IMR-90 (cell line): Measurements from ENCODE around the gene AGT. TPM values are rescaled to one million over a fixed set of nuclear protein-coding genes. Genes with fewer than 3 reads are reported as not detected.

Source experiments
- ATAC-seq: fragments of 200-7000 bp; cut with Tn5 transposase; 2 replicates; pipeline ENCODE4 v1.9.1; 2020; ENCODE audit warnings: low read depth, mild to moderate bottlenecking, moderate library complexity
- BruUV-seq: library from RNA; stranded (reverse); fragments of 400-500 nt; replicated peaks from 2 replicates; lab custom pipeline; 2021; lab: Mats Ljungman, UMichigan
- CTCF ChIA-PET: fragments of 300-600 bp; formaldehyde crosslinking; extraction: SDS; loops from one replicate; lab custom pipeline; 2021; ENCODE audit warnings: antibody characterized with exemption; lab: Yijun Ruan, JAX
- POLR2A ChIA-PET: fragments of 300-600 bp; sonication (Branson Sonifier 250); formaldehyde crosslinking; loops from one replicate; lab custom pipeline; 2022; ENCODE audit warnings: antibody characterized with exemption; ENCODE audit not compliant: unreplicated experiment; lab: Charles Lee
- DNase-seq: peaks from one replicate; pipeline ENCODE4 v3.0.0; 2013
- H2AFZ ChIP-seq: replicated peaks from 2 replicates; pipeline ENCODE3; 2013; ENCODE audit warnings: low read length, mild to moderate bottlenecking; ENCODE audit not compliant: poor library complexity
- H2AK5ac ChIP-seq: 2 replicates; pipeline ENCODE4 v1.6.1; 2013; ENCODE audit warnings: low read depth, low read length, inconsistent platforms
- H2AK9ac ChIP-seq: replicated peaks from 2 replicates; pipeline ENCODE3; 2013; ENCODE audit warnings: mild to moderate bottlenecking, low read depth, low read length, moderate library complexity; ENCODE audit not compliant: poor library complexity
- H2BK120ac ChIP-seq: 2 replicates; pipeline ENCODE4 v1.6.1; 2013; ENCODE audit warnings: low read depth, low read length, inconsistent platforms
- H2BK15ac ChIP-seq: 3 replicates; pipeline ENCODE4 v1.6.1; 2013; ENCODE audit warnings: low read depth, low read length, inconsistent platforms
- H2BK20ac ChIP-seq: 2 replicates; pipeline ENCODE4 v1.6.1; 2013; ENCODE audit warnings: low read depth, mild to moderate bottlenecking, inconsistent platforms, low read length, moderate library complexity
- H2BK5ac ChIP-seq: 2 replicates; pipeline ENCODE4 v1.6.1; 2013; ENCODE audit warnings: mild to moderate bottlenecking, low read depth, low read length, inconsistent platforms; ENCODE audit not compliant: poor library complexity, severe bottlenecking
- H3K14ac ChIP-seq: replicated peaks from 2 replicates; pipeline ENCODE4 v1.6.1; 2013; ENCODE audit warnings: low read depth, low read length, inconsistent platforms
- H3K18ac ChIP-seq: 2 replicates; pipeline ENCODE4 v1.6.1; 2013; ENCODE audit warnings: low read depth, low read length, control low read depth
- H3K23ac ChIP-seq: 2 replicates; pipeline ENCODE4 v1.6.1; 2013; ENCODE audit warnings: low read depth, low read length, inconsistent platforms
- H3K27ac ChIP-seq: 2 replicates; pipeline ENCODE4 v1.5.1; 2013; ENCODE audit warnings: mild to moderate bottlenecking, control low read depth, low read length; ENCODE audit not compliant: insufficient read depth
- H3K27me3 ChIP-seq: 2 replicates; pipeline ENCODE4 v1.6.1; 2013; ENCODE audit warnings: low read length; ENCODE audit not compliant: control insufficient read depth, insufficient read depth
- H3K36me3 ChIP-seq: 2 replicates; pipeline ENCODE4 v1.6.1; 2013; ENCODE audit warnings: low read length, mixed read lengths; ENCODE audit not compliant: control insufficient read depth, insufficient read depth
- H3K4ac ChIP-seq: 2 replicates; pipeline ENCODE4 v1.6.1; 2013; ENCODE audit warnings: low read depth, low read length, inconsistent platforms
- H3K4me1 ChIP-seq: 2 replicates; pipeline ENCODE4 v1.6.1; 2013; ENCODE audit warnings: low read length, mixed read lengths; ENCODE audit not compliant: control insufficient read depth, insufficient read depth
- H3K4me2 ChIP-seq: 2 replicates; pipeline ENCODE4 v1.6.1; 2013; ENCODE audit warnings: low read depth, mild to moderate bottlenecking, control low read depth, low read length, moderate library complexity
- H3K4me3 ChIP-seq: 2 replicates; pipeline ENCODE4 v1.5.1; 2013; ENCODE audit warnings: low read depth, mild to moderate bottlenecking, control low read depth, low read length, moderate library complexity; ENCODE audit not compliant: insufficient read depth
- H3K56ac ChIP-seq: 2 replicates; pipeline ENCODE4 v1.6.1; 2013; ENCODE audit warnings: low read length, inconsistent platforms; ENCODE audit not compliant: insufficient read depth; ENCODE audit errors: extremely low read depth
- H3K79me1 ChIP-seq, 2 experiments: 2 replicates each; pipeline ENCODE4 v1.6.1; 2013; ENCODE audit warnings: low read length in 2 of 2, inconsistent platforms in 1 of 2, low read depth in 1 of 2
- H3K9ac ChIP-seq: 2 replicates; pipeline ENCODE4 v1.6.1; 2013; ENCODE audit warnings: low read depth, low read length, control low read depth
- H3K9me1 ChIP-seq: 2 replicates; pipeline ENCODE4 v1.6.1; 2013; ENCODE audit warnings: low read length, inconsistent platforms; ENCODE audit not compliant: insufficient read depth
- H3K9me3 ChIP-seq: 2 replicates; pipeline ENCODE4 v1.6.1; 2013; ENCODE audit warnings: low read length; ENCODE audit not compliant: control insufficient read depth, insufficient read depth
- H4K20me1 ChIP-seq: 2 replicates; pipeline ENCODE4 v1.6.1; 2013; ENCODE audit warnings: low read length, inconsistent platforms; ENCODE audit not compliant: insufficient read depth
- H4K5ac ChIP-seq: 2 replicates; pipeline ENCODE4 v1.6.1; 2013; ENCODE audit warnings: mild to moderate bottlenecking, low read depth, low read length, control low read depth
- H4K8ac ChIP-seq, 2 experiments: 2 replicates each; pipeline ENCODE4 v1.6.1; 2013; ENCODE audit warnings: low read depth in 2 of 2, low read length in 2 of 2, control low read depth in 1 of 2, inconsistent platforms in 1 of 2
- H4K91ac ChIP-seq: 2 replicates; pipeline ENCODE4 v1.6.1; 2013; ENCODE audit warnings: low read depth, low read length, inconsistent platforms; ENCODE audit not compliant: insufficient read depth
- BHLHE40 ChIP-seq: fragments of 150-350 bp; IDR thresholded peaks from 2 replicates; pipeline ENCODE4 v1.6.1; 2016; ENCODE audit warnings: mild to moderate bottlenecking, low read depth, low read length
- CEBPB ChIP-seq: IDR thresholded peaks from 2 replicates; pipeline ENCODE4 v1.6.1; 2012; ENCODE audit warnings: low read depth, low read length, improper control_type of control experiment
- CHD1 ChIP-seq: IDR thresholded peaks from 2 replicates; pipeline ENCODE4 v1.6.1; 2012; ENCODE audit warnings: low read depth, low read length, improper control_type of control experiment
- CTCF ChIP-seq: conservative IDR thresholded peaks from 2 replicates; pipeline ENCODE4 v1.5.1; 2012; ENCODE audit warnings: mild to moderate bottlenecking, low read depth, low read length, improper control_type of control experiment
- MAFK ChIP-seq: IDR thresholded peaks from 2 replicates; pipeline ENCODE4 v1.6.1; 2012; ENCODE audit warnings: low read depth, low read length, improper control_type of control experiment
- MAZ ChIP-seq: IDR thresholded peaks from 2 replicates; pipeline ENCODE4 v1.6.1; 2012; ENCODE audit warnings: low read depth, mild to moderate bottlenecking, low read length, improper control_type of control experiment, moderate library complexity, borderline replicate concordance
- MXI1 ChIP-seq: IDR thresholded peaks from 2 replicates; pipeline ENCODE4 v1.6.1; 2012; ENCODE audit warnings: low read depth, mild to moderate bottlenecking, low read length, moderate library complexity, borderline replicate concordance
- NFE2L2 ChIP-seq: fragments of 150-350 bp; IDR thresholded peaks from 2 replicates; pipeline ENCODE4 v1.6.1; 2016; ENCODE audit warnings: low read depth, mild to moderate bottlenecking, low read length
- POLR2A ChIP-seq: IDR thresholded peaks from 2 replicates; pipeline ENCODE4 v1.6.1; 2012; ENCODE audit warnings: mild to moderate bottlenecking, low read depth, low read length
- RAD21 ChIP-seq: IDR thresholded peaks from 2 replicates; pipeline ENCODE4 v1.6.1; 2012; ENCODE audit warnings: low read length, improper control_type of control experiment
- RCOR1 ChIP-seq: IDR thresholded peaks from 2 replicates; pipeline ENCODE4 v1.6.1; 2012; ENCODE audit warnings: mild to moderate bottlenecking, low read length, improper control_type of control experiment; ENCODE audit not compliant: insufficient replicate concordance
- SMC3 ChIP-seq: fragments of 150-350 bp; IDR thresholded peaks from 2 replicates; pipeline ENCODE4 v1.6.1; 2016; ENCODE audit warnings: low read depth, mild to moderate bottlenecking, antibody characterized with exemption, low read length, moderate library complexity
- WGBS, 2 experiments: methylation state at CpG; one replicate each; pipeline versions ENCODE4 v1.1.5 to v1.1.7; 2013; ENCODE audit warnings: missing lambda C conversion rate in 2 of 2; ENCODE audit not compliant: insufficient read length in 1 of 2; ENCODE audit errors: extremely low coverage in 2 of 2; 5-methylcytosine and 5-hydroxymethylcytosine counted together
- dilution Hi-C: fragments of 300-500 bp; cut with HindIII; formaldehyde crosslinking; loops from one replicate; pipeline ENCODE4 v1.14.3; 2018; ENCODE audit warnings: low sequenced_read_pairs; ENCODE audit not compliant: unreplicated experiment
- in situ Hi-C: fragments of 300-500 bp; cut with MboI; formaldehyde crosslinking; loops from 3 replicates; pipeline ENCODE4 v1.14.3; 2019; ENCODE audit warnings: low sequenced_read_pairs, inconsistent platforms, mixed read lengths
- intact Hi-C: fragments of 100-400 bp; cut with micrococcal nuclease; formaldehyde crosslinking; loops from 2 replicates; pipeline ENCODE4 v1.10.0; 2022
- polyA plus RNA-seq, 3 experiments: library from polyadenylated mRNA; depleted of rRNA; stranded (reverse); fragments of >200 nt; gene quantifications; 2 replicates each; pipeline ENCODE4 v1.2.3, GENCODE V29; 2012; ENCODE audit warnings: low replicate concordance in 1 of 3
- total RNA-seq: library from RNA; depleted of rRNA; stranded (reverse); fragments of >200 nt; gene quantifications from 2 replicates; pipeline ENCODE4 v1.2.3, GENCODE V29; 2012
- TF ChIP-seq, protein P1 (sequence below): fragments of 150-350 bp; IDR thresholded peaks from 2 replicates; pipeline ENCODE4 v1.6.1; 2016; ENCODE audit warnings: low read depth, mild to moderate bottlenecking, low read length, moderate library complexity, borderline replicate concordance
- TF ChIP-seq, protein P2 (sequence below): fragments of 150-350 bp; IDR thresholded peaks from 2 replicates; pipeline ENCODE4 v1.6.1; 2017; ENCODE audit warnings: mild to moderate bottlenecking, antibody characterized with exemption, low read length, low read depth

AGT gene
- total and polyA plus RNA-seq, 2 of the 4 experiments (the other 2 are of a cell fraction), result 0.18 to 0.34 TPM

DNA sequence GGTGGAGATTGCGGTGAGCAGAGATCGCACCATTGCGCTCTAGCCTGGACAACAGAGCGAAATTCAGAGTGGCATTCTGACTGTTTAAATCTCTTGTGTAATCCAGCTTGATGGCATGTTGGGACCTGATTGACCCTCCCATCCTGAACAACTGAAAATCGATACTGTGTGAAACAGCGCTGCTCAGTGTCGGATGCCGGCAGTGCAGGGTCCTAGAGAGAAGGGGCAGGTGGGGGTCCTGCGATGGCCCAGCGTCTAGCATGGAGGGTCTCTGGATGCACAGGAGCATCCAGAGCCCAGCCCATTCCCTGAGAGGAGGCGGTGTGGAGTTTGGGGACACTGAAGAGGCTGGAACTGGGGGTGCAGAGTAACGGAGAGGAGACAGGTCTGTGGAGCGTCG lies 15.8 kb downstream of the AGT start:
- Histone ChIP-seq H3K9me3 (no peaks in the 10 kb centered on the region), H3K36me3 (peaks cover 12% of the 10 kb centered on the region), H3K4me1 (peaks cover 2% of the 10 kb centered on the region; the same call in 1 of the 2 replicates), H4K5ac (no peak overlapping the region), H3K4me3 (no peak overlapping the region), H3K79me1 (no peaks in the 10 kb centered on the region), H3K4me2 (no peak overlapping the region), H3K9ac (no peak overlapping the region), H2AK5ac (no peak overlapping the region), H3K56ac (no peak overlapping the region), H4K8ac (no peak overlapping the region), H2BK120ac (no peak overlapping the region), H3K23ac (no peak overlapping the region), H2AFZ (peak overlapping the region; percentile 58), H3K9me1 (no peaks in the 10 kb centered on the region), H3K18ac (no peak overlapping the region), H3K14ac (no peak overlapping the region), H3K27ac (no peak overlapping the region), H3K4ac (no peak overlapping the region), H4K20me1 (no peaks in the 10 kb centered on the region; the same call in 1 of the 2 replicates), H2BK15ac (no peak overlapping the region), H3K27me3 (peaks cover 2% of the 10 kb centered on the region), H2BK5ac (no peak overlapping the region), H4K91ac (no peak overlapping the region), H2BK20ac (no peak overlapping the region), H2AK9ac (no peak overlapping the region)
- no peak for TF ChIP-seq SMC3
- TF ChIP-seq CHD1, result no peak
- TF ChIP-seq CEBPB, result no peak
- TF ChIP-seq NFE2L2, result no peak
- TF ChIP-seq, protein P1, sequence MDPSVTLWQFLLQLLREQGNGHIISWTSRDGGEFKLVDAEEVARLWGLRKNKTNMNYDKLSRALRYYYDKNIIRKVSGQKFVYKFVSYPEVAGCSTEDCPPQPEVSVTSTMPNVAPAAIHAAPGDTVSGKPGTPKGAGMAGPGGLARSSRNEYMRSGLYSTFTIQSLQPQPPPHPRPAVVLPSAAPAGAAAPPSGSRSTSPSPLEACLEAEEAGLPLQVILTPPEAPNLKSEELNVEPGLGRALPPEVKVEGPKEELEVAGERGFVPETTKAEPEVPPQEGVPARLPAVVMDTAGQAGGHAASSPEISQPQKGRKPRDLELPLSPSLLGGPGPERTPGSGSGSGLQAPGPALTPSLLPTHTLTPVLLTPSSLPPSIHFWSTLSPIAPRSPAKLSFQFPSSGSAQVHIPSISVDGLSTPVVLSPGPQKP, result no peak
- TF ChIP-seq, protein P2, sequence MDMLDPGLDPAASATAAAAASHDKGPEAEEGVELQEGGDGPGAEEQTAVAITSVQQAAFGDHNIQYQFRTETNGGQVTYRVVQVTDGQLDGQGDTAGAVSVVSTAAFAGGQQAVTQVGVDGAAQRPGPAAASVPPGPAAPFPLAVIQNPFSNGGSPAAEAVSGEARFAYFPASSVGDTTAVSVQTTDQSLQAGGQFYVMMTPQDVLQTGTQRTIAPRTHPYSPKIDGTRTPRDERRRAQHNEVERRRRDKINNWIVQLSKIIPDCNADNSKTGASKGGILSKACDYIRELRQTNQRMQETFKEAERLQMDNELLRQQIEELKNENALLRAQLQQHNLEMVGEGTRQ, result no peak
- TF ChIP-seq CTCF, result no peak
- no peak for TF ChIP-seq MAFK
- no peak for TF ChIP-seq RAD21
- TF ChIP-seq POLR2A, result no peak
- TF ChIP-seq RCOR1, result no peak
- TF ChIP-seq BHLHE40, result no peak
- TF ChIP-seq MAZ, result no peak
- TF ChIP-seq MXI1, result no peak
- dilution Hi-C loops (no loop called here), intact Hi-C loops (no loop called here), in situ Hi-C loops (no loop called here)
- WGBS, 2 experiments, result 88% methylated on average over 14 of the region's 14 CpGs; no CpG with 5 or more reads in 1 of the 2 experiments
- no peak for DNase-seq
- ChIA-PET CTCF (no interaction called here), POLR2A (no interaction called here)
- no TSS peak for BruUV-seq
- no peak for ATAC-seq
